HG03432 (cell line): ENCODE data around the gene CHCHD3.
"Not testable (repeated sequence)": the region's sequence is repeated elsewhere in the genome, so short reads cannot be mapped to it uniquely, and the experiment has no call there.

ENCODE experiments used
- ATAC-seq: cut with Tn5 transposase; IDR thresholded peaks from one replicate; pipeline ENCODE4 v1.9.1; 2021; ENCODE audit warnings: mild to moderate bottlenecking, moderate library complexity; ENCODE audit not compliant: unreplicated experiment

Gene CHCHD3

DNA sequence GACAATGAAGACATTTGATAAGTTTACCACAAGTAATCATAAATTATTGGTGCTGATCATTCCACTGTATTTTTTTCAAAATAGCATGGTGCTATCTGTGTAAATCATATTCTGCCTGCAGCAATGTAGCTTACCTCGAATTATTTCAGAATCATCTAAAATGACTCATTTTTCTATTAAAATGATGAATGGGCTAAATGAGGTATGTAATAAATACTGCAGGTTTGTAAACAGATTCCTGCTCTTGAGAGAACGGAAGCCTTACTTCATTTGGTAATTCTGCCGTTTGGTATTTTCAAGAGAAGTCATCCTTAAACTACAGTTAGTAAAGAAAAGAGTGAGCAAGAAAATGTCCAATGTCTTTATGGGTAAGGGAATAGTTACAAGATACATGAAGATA, 115.9 kb downstream of the CHCHD3 start:
- ATAC-seq: no peak

DNA sequence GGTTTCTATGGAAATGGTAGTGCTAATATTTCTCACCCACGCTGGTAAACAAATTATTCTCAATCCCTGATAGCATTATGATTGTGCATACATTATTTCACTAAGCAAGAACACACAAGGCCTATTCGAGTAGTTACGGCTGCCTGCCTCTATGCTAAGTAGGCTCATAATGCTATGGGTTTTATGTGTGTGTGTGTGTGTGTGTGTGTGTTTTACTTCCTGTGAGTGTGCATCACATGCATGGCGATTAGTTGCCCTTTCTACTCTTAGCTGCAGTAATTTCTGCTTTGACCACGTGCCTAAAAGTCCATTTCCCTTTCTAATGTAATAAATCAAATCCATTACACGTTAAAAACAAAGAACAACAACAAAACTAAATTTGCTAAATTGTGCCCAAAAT, 117.0 kb downstream of the CHCHD3 start:
- no peak for ATAC-seq

DNA sequence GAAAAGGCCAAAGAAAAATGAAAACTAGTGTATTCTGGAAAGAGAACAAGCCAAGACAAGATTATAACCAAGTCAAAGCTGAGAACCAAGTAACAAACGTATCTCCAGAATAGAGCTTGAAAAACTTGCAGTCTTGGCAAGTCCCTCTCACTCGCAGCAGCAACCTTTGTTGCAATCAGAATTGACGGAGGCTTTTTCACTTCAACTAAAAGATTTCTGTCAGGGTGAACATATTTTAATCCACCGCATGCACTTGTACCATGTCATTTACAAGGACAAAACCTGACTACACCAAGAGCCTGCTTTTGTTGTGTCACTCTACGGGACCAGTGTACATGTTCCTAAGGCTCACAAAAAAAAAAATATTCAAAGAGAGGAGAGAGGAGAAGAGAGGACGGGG, 122.0 kb downstream of the CHCHD3 start:
- no peak for ATAC-seq

DNA sequence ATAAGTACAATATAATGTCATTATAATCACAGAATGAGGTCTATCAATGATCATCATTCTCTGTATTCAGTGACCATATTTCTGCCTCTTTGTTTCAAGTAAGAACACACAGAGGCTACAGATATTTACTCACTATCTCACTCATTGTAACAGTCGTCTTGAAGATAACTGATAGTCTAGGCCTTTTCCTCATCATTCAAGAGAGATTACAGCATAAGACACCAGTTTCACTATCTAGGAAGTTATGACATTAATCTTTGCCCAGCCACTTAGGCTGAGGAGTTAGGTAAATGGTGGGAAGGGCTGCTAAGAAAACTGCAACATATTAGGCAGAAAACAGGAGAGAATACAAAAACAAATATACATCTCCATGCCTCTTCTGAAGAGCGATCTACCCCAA, 125.3 kb downstream of the CHCHD3 start:
- no peak for ATAC-seq

DNA sequence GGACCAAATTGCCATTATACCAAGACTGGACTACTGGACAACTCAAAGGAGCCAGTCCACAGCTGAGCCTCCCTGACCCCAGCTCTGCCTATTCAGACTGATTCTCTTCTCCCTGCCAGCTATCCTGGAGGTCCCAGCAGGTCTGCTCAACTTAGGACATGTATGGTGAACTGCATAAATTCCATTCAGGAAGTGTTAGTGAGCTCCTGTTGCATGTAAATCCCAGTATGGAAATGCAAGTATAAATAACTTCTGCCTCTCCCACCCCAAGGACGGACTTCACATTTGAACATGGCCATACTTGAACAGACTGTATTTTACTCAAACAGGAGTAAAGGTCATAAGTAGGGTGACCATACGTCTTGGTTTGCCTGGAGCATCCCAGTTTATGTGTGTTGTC, 128.4 kb downstream of the CHCHD3 start:
- no peak for ATAC-seq

DNA sequence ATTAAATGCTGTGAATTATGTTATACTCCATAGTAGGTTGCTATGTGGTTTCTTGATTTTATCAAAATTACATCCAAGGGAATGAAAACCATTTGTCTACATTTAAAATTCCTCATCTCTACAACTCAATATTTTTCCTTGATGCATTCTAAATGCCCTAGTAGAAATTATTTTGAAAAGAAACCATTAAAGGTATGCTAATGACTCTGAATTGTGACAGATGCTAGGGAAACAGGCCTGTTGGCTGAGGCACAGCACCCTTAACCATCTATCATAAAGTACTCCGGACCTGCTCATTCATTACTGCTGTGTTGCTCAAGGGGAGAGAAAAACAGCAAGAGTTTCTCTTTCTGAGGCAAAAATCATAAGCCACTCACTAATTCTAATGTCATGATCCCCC, 131.2 kb downstream of the CHCHD3 start:
- no peak for ATAC-seq

DNA sequence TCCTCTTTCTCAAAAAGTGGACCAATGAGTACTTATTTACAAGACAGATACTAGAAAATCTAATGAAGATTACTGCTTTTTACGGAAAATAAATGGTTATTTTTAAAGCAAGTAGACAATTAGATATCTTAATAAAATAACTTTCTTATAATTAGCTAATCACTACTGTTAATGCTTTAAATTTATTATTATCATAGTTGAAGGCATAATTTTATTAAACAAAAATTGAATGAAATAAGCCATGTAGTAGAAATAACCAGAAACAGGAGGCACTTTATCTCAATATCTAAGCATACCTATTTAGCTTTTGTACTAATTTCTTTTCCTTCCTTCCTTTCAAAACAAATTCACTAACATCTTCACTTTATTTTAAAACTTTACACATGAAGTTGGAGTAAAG, 134.9 kb downstream of the CHCHD3 start:
- no peak for ATAC-seq

DNA sequence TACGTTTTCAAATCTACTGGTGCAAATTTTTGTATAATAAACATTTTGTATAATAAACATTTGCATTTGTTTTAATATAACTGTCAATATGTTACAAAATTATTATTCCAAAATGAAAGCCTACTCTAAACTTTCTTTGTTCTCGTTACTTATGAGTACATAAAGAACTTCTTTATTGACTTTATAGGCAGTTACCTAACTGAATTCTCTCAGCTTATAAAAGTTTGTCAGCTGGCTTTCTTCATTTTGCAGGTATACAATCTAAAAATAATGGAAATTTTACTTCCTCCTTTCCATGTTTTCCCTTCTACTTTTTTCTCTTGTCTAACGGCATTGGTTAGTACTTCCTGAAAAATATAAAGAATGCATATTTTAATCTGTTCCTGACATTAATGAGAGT, 137.1 kb downstream of the CHCHD3 start:
- no peak for ATAC-seq

DNA sequence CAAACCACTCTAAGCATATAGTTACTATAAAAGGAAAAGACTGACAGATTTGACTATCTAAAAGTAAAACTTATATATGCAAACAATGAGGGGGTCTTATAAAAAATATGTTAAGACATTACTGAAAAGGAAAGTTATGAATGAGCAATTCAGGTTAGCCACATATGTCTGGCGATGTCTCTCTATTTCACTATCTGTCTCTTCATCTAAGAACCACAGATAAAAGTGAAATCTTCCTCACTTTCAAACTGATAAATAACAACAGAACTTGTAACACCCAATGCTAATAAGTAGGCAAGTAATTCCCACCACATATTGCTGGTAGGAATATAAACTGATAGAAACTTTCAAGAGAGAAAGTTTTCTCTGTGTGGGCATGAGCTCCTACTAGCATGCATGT, 138.2 kb downstream of the CHCHD3 start:
- ATAC-seq: no peak

DNA sequence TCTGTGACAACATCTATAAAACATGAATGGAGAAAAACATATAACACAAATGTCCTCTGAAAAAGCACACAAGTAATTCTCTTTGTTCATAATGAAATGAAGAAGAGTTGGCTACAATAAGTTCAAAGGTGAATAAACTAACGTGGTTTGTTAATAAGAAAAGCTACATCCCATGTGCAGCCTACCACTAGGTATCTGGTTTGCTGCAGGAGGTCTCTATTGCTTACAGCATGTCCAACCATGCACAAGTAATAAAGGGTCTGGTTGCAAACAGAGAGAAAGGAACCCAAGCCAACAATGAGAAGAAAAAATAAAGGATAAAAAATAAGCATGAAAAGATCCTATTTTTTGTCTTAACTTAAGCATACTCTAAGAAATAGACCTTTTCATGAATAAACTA, 139.2 kb downstream of the CHCHD3 start:
- ATAC-seq: no peak

DNA sequence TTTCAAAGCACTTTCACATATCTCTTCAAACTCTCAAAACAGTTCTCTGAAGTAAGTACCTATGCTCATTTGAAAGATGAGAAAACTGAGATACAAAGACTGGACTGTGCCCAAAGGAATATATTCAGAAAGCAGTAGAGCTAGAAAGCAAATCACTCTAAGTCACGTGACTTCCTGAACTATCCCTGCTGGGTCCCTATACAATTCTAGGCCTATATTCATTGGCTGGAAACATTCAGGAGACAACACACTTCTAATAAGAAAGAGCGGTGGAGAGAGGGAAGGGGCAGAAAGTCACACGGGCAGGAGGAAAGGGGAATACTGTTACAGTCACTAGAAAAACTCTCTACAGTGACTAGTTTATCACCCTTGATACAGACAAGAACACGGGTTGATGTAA, 140.0 kb downstream of the CHCHD3 start:
- no peak for ATAC-seq

DNA sequence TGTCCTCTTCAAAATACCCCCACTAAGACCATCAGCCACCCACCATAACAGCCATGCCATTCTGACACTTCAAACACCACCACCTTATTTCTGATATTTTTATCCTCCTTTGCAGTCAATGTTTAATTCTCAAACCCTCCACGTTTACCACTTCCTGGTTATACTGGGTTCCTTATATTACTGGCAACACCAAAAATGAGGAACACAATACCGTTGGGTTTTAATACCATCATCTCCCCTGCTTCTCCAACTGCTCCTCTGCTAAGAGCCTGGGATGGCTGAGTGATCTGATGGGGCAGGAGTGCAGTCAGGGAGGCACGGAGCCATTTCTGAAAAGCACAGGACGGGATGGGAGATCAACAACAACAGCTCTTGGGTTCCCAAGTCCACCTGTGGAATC, 140.5 kb downstream of the CHCHD3 start:
- ATAC-seq: no peak

DNA sequence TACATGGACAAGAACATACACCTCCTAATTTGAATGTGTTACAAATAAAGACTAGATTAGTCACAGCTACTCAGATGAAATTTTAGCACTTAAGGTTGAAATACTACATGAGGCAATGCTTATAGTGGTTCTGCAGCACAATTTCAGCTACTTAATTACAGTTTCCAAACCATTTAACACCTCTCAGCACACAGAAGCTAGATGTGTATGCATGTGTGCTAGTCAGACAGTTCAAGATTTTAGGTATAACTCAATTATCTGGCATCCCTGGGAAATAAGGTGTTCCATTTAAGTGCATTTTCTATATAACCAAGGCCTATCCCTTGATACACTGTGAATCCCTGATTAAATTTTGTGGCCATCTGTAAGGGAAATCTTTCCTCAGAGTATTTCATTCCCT, 141.8 kb downstream of the CHCHD3 start:
- ATAC-seq: no peak

DNA sequence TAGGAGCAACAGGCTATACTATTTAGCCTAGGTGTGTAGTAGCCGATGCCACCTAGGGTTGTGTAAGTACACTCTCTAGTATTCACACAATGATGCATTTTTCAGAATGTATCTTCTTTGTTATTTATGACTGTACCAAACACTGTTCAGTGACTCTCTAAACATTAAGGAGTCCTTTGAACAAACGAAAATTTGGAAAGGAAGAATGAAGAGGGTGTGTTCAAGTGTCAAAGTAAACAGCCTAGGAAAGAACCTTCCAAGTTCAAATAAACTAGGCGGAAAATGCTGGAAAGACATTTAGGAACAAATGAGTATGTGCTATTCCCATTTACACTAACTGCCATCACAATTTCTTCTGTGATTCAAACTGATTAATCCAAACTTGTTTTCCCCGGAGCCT, 142.4 kb downstream of the CHCHD3 start:
- ATAC-seq: no peak

DNA sequence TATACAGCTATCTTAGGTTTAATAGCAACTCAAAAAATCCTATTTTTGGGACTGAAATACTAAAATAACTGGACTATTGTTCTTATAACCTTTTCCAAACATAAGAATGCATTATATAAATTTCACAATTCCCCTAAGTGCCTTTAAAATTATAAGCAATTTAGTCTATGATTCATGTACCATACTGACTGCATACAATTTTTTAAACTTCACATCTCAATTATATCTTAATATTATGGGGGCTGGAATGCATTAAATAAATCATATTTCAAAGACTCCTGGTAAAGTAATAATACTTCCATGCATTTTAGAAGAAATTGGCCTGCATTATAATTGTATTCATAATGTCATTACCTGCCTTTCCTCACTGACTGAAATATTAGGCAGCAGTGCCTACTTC, 144.6 kb downstream of the CHCHD3 start:
- no peak for ATAC-seq

DNA sequence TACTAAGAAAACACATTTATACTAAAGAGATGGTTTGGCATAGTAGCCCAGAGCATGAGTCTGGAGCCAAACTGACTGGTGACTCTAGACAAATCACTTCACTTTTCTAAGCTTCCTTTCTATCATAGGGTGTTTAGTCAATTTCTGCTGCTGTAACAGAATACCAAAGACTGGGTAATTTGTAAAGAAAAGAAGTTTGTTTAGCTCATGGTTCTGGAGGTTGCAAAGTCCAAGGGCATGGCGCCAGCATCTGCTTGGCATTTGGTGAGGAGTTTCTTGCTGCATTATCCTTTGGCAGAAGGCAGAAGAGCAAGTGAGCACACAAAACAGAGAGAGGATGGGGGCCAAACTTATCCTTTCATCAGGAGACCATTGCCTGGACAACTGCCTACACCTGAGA, 146.3 kb downstream of the CHCHD3 start:
- ATAC-seq: no peak

DNA sequence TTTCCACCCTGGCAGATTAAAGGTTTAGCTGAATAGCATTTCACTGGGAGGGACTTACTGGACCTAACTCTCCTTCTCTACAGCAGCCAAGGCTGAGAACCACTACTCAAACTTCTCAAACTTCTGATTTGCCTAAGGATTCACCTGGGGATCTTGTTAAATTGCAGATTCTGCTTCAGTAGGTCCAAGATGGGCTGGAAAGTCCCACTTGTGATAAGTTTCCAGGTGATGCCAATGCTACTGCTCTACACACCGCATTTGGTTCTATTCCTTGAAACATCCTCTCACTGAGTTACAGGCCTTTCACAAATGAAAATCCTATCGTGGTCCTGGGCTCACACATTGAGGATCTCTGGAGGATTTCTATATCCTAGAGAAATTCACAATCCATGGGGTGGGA, 147.9 kb downstream of the CHCHD3 start:
- no peak for ATAC-seq

DNA sequence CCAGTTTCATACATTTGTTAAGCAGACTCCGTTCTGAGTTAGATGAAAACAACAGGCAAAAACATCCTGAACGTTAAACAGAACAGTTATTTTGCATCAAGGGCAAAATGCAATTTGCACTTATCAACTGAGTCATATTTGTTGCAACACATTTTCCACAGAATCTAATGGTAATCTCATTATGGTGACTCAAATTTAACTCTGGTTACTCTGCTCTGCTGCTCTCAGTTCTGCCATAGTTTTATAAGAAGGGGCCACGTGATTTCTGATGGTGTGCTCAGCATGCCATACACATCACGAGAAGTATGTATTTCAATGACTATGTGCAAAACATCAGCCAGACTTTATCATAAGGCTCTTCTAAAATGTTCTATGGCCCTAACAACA, 148.8 kb downstream of the CHCHD3 start:
- ATAC-seq: no peak

DNA sequence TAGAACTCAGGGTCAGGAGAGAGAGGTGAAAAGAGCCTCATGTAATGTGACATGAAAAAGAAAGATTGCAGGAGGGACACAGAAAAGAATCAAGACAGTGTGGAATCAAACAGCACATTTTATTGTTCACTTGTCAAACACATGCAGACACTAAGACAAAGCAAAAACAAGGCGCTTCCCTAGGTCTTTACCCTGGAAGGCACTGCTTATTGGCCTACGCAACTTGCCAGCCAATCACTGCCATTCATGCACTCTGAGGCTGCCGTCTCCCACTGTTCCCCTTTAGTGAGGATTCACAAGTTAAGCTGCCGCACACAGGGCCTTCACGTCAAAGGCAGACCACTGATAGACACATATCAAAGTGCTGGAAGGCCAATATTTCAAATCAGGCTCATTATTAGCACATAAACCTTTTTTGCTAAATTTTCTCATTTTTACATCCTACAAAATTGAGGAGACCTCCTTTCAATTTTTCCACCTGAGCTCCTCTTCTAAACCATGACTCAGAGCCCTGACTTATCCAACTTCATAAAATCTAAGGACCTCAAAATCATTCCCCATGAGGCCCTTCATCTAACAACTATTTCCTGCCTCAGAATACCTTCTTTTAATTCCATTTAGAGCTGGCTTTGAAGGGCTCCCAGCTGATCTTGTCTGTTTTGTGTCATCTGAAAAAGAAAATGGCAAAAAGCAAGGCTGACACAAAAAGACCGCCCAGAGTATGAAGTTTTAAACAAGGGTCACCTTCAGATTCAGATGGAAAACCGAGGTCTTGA, 149.4 kb downstream of the CHCHD3 start:
- ATAC-seq: no peak

DNA sequence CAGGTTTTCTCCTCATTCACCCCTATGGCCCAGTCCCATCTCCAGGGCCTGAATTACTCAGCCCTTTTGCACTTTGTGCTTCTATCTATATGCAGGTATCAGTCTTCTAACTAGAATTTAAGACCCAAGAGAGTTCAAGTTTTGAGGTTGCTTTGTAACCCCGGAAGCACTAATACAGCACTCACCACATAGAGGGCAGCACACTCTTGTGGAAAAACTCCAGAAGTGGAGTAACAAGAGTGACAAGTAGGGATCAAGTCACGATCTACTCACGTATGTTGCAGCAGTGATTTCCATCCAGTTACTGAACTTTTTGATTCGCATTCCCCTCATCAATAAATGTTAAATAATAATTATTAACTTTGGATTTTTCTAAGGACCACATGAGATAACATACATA, 151.0 kb downstream of the CHCHD3 start:
- no peak for ATAC-seq

DNA sequence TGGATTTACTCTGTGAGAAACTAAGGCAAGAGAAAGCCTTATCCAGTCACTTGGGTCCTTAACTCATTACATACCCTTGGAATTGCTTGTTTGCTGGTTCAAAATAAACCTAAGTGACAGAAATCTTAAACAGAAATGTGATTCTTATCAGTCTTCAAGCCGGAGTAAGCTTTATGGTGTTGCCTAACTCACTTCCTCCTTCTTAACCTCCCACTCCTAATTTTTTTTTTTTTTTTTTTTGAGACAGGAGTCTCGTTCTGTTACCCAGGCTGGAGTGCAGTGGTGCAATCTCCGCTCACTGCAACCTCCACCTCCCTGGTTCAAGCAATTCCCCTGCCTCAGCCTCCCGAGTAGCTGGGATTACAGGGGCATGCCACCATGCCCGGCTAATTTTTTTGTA, 151.9 kb downstream of the CHCHD3 start:
- not testable (repeated sequence) for ATAC-seq

DNA sequence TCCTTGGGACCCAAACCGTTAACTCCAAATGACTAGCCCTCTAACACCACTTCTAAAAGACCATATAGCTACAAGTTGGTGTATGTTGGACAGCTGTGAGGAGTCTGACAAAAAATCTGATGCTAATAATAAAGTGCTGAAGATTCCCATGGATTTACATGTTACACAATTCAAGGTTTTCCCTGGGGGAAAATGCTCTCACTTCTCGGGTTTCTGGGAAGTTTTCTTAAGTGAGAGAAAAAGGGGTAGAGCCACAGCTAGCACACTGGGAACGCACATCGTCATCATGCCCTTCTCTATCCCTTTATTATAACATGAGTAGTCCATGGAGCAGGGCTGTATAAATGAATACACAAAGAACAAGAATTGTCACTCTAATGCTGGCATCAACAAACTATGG, 162.1 kb downstream of the CHCHD3 start:
- no peak for ATAC-seq

DNA sequence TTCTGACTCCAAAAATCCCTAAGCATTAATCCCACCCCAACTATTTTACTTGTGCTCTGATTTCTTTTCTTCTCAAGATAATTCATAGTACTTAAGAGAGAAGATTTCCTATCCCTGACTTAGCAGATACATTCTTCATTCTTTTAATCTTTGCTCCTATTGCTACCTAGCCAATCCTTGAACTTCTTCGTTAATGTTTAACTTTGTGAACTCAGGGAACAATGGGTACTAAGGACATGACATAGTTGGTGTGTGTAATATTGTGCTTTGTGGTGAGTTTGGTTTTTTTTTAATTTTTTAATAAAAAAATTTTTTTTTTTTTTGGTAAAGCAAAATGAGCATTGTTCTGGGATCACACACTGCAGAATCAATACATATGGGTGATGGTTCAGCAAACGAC, 166.2 kb downstream of the CHCHD3 start:
- no peak for ATAC-seq
